Loucy (cell line): ENCODE data around the gene CELF4.

ENCODE experiments used
- H2AFZ ChIP-seq: fragments of 200-600 bp; sonication (generic); 2 replicates; pipeline ENCODE4 v1.6.0; 2016; ENCODE audit warnings: antibody characterized with exemption, mild to moderate bottlenecking, low read length, moderate library complexity
- H3F3A ChIP-seq: fragments of 200-600 bp; 2 replicates; pipeline ENCODE4 v1.6.0; 2016; ENCODE audit warnings: antibody characterized with exemption, low read depth, mild to moderate bottlenecking
- H3K27me3 ChIP-seq: fragments of 200-600 bp; sonication (generic); 2 replicates; pipeline ENCODE4 v1.6.1; 2014; ENCODE audit warnings: low read length, mild to moderate bottlenecking; ENCODE audit not compliant: insufficient read depth, poor library complexity, severe bottlenecking
- H3K36me3 ChIP-seq: fragments of 200-600 bp; sonication (generic); 2 replicates; pipeline ENCODE4 v1.6.1; 2016; ENCODE audit warnings: low read length; ENCODE audit not compliant: insufficient read depth
- H3K4me1 ChIP-seq: fragments of 200-600 bp; sonication (generic); 2 replicates; pipeline ENCODE4 v1.5.1; 2014; ENCODE audit warnings: low read length, mild to moderate bottlenecking; ENCODE audit not compliant: insufficient read depth, poor library complexity, severe bottlenecking
- H3K4me2 ChIP-seq: fragments of 200-600 bp; sonication (generic); 2 replicates; pipeline ENCODE4 v1.6.0; 2014; ENCODE audit warnings: antibody characterized with exemption, low read length, low read depth, mild to moderate bottlenecking; ENCODE audit not compliant: poor library complexity, severe bottlenecking
- H3K4me3 ChIP-seq: fragments of 200-600 bp; sonication (generic); 2 replicates; pipeline ENCODE4 v1.5.1; 2014; ENCODE audit warnings: low read length, mild to moderate bottlenecking, mixed read lengths; ENCODE audit not compliant: poor library complexity, severe bottlenecking
- H3K79me2 ChIP-seq: fragments of 200-600 bp; sonication (generic); 2 replicates; pipeline ENCODE4 v1.6.1; 2014; ENCODE audit warnings: low read length; ENCODE audit not compliant: insufficient read depth
- H3K9ac ChIP-seq: fragments of 200-600 bp; sonication (generic); 2 replicates; pipeline ENCODE4 v1.6.0; 2014; ENCODE audit warnings: mild to moderate bottlenecking, low read depth, low read length, moderate library complexity; ENCODE audit not compliant: poor library complexity, severe bottlenecking
- H3K9me2 ChIP-seq: fragments of 200-600 bp; sonication (generic); replicated peaks from 2 replicates; pipeline ENCODE4 v1.6.1; 2016; ENCODE audit warnings: low read depth, low read length, mixed read lengths
- H3K9me3 ChIP-seq: fragments of 200-600 bp; sonication (generic); 2 replicates; pipeline ENCODE4 v1.6.1; 2014; ENCODE audit warnings: mild to moderate bottlenecking, antibody characterized with exemption, low read length, low read depth; ENCODE audit not compliant: insufficient read depth
- H4K20me1 ChIP-seq: fragments of 200-600 bp; sonication (generic); 2 replicates; pipeline ENCODE4 v1.6.0; 2014; ENCODE audit warnings: antibody characterized with exemption, low read length, mild to moderate bottlenecking; ENCODE audit not compliant: insufficient read depth, poor library complexity, severe bottlenecking
- CTCF ChIP-seq: fragments of 200-600 bp; sonication (generic); conservative IDR thresholded peaks from 2 replicates; pipeline ENCODE4 v1.5.1; 2014; ENCODE audit warnings: mild to moderate bottlenecking, antibody characterized with exemption, low read length
- EZH2phosphoT487 ChIP-seq: fragments of 200-600 bp; IDR thresholded peaks from 2 replicates; pipeline ENCODE4 v1.6.1; 2018; ENCODE audit warnings: antibody characterized with exemption, mild to moderate bottlenecking, moderate library complexity, borderline replicate concordance

CELF4 gene

GRCh38 chr18:37584952-37585695 lies 19.5 kb upstream of the CELF4 start:
- Histone ChIP-seq H3K4me3 (no peak overlapping the region), H3K27me3 (no peaks in the 10 kb centered on the region), H3K4me1 (no peaks in the 10 kb centered on the region), H4K20me1 (no peaks in the 10 kb centered on the region), H3K9ac (no peak overlapping the region), H2AFZ (no peak overlapping the region), H3K79me2 (no peaks in the 10 kb centered on the region), H3K36me3 (no peaks in the 10 kb centered on the region), H3K4me2 (no peak overlapping the region), H3K9me3 (no peaks in the 10 kb centered on the region), H3K9me2 (no peaks in the 10 kb centered on the region; the same call in 1 of the 2 replicates), H3F3A (no peaks in the 10 kb centered on the region)
- no peak for TF ChIP-seq CTCF
- TF ChIP-seq EZH2phosphoT487, result no peak

DNA sequence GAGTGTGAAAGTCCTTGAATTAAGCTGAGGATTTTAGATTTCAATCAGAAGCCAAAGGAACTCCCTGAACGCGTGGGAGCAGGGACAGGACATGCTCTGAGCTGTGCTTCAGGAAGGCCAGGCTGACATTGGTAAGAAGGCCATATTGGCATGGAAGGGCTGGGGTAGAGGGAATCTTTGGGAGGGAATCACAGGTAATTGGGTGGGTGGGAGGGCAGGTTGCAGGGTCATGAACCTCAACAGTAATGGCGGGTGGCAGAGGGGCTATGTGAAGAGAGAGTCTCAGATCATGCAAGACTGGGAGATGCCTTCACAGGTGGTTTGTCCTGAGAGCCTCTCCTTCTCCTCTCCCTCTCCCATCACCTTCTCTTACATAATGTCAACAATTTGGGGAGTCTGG lies 18.6 kb upstream of the CELF4 start:
- Histone ChIP-seq H3K4me2 (no peak overlapping the region), H2AFZ (no peak overlapping the region), H4K20me1 (no peaks in the 10 kb centered on the region), H3K9ac (no peak overlapping the region), H3F3A (no peaks in the 10 kb centered on the region), H3K4me1 (no peaks in the 10 kb centered on the region), H3K27me3 (no peaks in the 10 kb centered on the region), H3K9me2 (no peaks in the 10 kb centered on the region), H3K36me3 (no peaks in the 10 kb centered on the region), H3K79me2 (no peaks in the 10 kb centered on the region), H3K4me3 (no peak overlapping the region), H3K9me3 (no peaks in the 10 kb centered on the region; the same call in 1 of the 2 replicates)
- no peak for TF ChIP-seq CTCF
- no peak for TF ChIP-seq EZH2phosphoT487

DNA sequence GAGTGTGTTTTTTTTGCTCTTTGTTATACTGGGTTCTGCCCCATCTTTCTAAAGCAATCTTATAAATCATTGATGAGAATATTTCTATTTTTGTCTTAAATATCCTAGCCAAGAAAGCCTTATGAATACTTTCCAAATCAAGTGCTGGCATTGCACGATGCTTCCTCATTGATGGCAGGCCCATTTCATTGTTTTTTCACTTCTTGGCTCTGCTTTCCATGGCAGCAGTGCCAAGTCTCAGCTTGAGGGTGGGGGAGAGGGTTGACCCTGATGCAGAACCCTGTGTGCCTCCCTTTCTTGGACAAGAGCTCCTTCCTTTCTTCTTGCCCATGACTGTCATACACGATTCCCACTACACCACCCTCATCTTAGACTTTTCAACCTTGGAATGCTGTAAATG lies 16.7 kb upstream of the CELF4 start:
- Histone ChIP-seq H3F3A (no peaks in the 10 kb centered on the region), H3K79me2 (no peaks in the 10 kb centered on the region), H2AFZ (no peak overlapping the region), H3K27me3 (no peaks in the 10 kb centered on the region), H3K4me1 (no peaks in the 10 kb centered on the region), H3K4me3 (no peak overlapping the region), H3K36me3 (no peaks in the 10 kb centered on the region), H4K20me1 (no peaks in the 10 kb centered on the region), H3K9ac (no peak overlapping the region), H3K4me2 (no peak overlapping the region), H3K9me3 (no peaks in the 10 kb centered on the region; the same call in 1 of the 2 replicates), H3K9me2 (no peaks in the 10 kb centered on the region)
- TF ChIP-seq EZH2phosphoT487 (no peak), CTCF (no peak)
